Measurements from ENCODE around the gene CCT6A.
"Not testable (repeated sequence)": the region's sequence is repeated elsewhere in the genome, so short reads cannot be mapped to it uniquely, and the experiment has no call there.

CCT6A gene

DNA sequence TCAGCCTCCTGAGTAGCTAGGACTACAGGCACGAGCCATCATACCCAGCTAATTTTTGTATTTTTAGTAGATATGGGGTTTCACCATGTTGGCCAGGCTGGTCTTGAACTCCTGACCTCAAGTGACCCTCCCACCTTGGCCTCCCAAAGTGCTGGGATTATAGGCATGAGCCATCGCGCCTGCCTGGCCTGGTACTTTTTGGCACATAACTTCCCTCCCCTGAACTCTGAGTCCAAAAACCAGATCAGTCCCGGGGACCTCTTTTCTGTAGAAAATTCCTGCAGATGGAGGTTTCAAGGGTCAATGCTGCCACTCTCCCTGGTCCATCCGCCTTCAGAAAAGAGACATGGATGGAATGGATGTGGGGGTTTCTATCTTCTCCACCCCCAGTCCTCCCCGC, 40.8 kb downstream of the CCT6A start:
- H3K27me3 ChIP-seq (ENCODE audit: control insufficient read depth in 5 of 5, insufficient read depth in 4 of 5, low read length in 5 of 5); H3K9me3 ChIP-seq (ENCODE audit: control insufficient read depth in 5 of 5, low read length in 5 of 5): not testable (repeated sequence)
- H3K27ac ChIP-seq (ENCODE audit: low read depth, low read length): peak overlapping the region; percentile 74
- peak overlapping the region in 4 of 5 donors; percentile 2 to 52 (median 44) for H3K4me3 ChIP-seq (ENCODE audit: low read depth in 1 of 5, low read length in 5 of 5)
- peaks cover 5 to 24% (median 23%) of the 10 kb centered on the region in 5 donors for H3K4me1 ChIP-seq (ENCODE audit: control insufficient read depth in 5 of 5, insufficient read depth in 5 of 5, low read length in 5 of 5)
- peaks cover 0 to 11% (median 7%) of the 10 kb centered on the region in 5 donors for H3K36me3 ChIP-seq (ENCODE audit: control insufficient read depth in 5 of 5, insufficient read depth in 5 of 5, low read length in 5 of 5)
- peak overlapping the region in 2 of 5 donors; percentile 54 to 61 for H3K9ac ChIP-seq (ENCODE audit: low read length in 5 of 5)

DNA sequence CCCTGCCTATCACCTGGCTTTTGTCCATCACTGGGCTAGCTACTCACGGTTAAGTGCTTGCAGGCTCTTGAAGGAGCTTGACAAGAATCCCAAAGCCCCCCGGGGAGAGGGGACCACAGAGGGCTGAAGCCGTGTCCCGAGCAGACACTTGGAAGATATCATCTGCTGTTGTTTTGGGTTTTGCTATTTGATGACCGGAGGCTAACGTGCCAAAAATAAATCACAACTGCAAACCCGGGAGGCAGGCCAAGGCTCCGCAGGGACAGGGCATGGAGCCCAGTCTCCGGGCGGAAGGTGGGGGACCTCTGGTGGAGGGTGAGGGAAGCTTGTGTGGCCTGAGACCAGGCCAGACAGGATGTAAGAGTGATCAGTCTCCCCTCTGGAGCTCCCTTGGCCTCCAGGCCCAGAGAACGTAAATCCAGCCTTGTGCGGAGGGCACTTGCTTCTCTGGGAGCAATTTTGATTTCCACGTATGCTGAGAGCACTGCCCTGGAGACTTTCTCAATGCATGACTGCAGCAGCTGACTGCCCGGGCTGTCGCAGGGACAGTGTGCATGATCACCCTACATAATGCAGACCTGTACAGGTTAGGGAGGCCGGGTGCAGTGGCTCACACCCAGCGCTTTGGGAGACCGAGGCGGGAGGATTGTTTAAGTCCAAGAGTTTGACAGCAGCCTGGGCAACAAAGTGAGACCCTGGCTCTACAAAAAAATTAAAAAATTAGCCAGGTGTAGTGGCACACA, 41.4 kb downstream of the CCT6A start, which contains the start of gene PHKG1:
Gene PHKG1, minus strand, starts transcription at position 164 of the 743 bp plus-strand sequence. CDS start 4,011 bp downstream, outside the sequence.
- Histone ChIP-seq H3K9ac (ENCODE audit: low read length in 5 of 5) (peak within 1 kb of the TSS in 2 of 5 donors; percentile 54 to 61), H3K4me1 (ENCODE audit: control insufficient read depth in 5 of 5, insufficient read depth in 5 of 5, low read length in 5 of 5) (peaks cover 5 to 30% (median 28%) of the 10 kb centered on the region in 5 donors), H3K27ac (ENCODE audit: low read depth, low read length) (peak within 1 kb of the TSS; percentile 74), H3K9me3 (ENCODE audit: control insufficient read depth in 5 of 5, low read length in 5 of 5) (no peaks in the 10 kb centered on the region), H3K27me3 (ENCODE audit: control insufficient read depth in 5 of 5, insufficient read depth in 4 of 5, low read length in 5 of 5) (no peaks in the 10 kb centered on the region), H3K4me3 (ENCODE audit: low read depth in 1 of 5, low read length in 5 of 5) (peak within 1 kb of the TSS in 4 of 5 donors; percentile 2 to 52 (median 44)), H3K36me3 (ENCODE audit: control insufficient read depth in 5 of 5, insufficient read depth in 5 of 5, low read length in 5 of 5) (peaks cover 0 to 6% (median 3%) of the 10 kb centered on the region in 5 donors)

DNA sequence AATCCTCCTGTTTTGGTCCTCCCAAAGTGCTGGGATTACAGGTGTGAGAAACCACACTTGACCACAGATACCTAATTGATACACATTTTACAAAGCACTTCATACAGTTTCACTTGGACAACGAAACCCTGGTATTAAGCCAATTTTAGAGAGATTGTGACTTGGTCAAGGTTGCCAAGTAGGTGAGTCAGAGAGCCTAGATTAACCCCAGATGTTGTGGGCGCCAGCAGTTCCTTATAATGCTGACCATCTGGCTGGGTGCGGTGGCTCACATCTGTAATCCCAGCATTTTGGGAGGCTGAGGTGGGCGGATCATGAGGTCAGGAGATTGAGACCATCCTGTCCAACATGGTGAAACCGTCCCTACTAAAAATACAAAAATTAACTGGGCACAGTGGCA, 46.1 kb downstream of the CCT6A start:
- Histone ChIP-seq H3K27ac (ENCODE audit: low read depth, low read length) (no peak overlapping the region), H3K9me3 (ENCODE audit: control insufficient read depth in 5 of 5, low read length in 5 of 5) (no peaks in the 10 kb centered on the region), H3K27me3 (ENCODE audit: control insufficient read depth in 5 of 5, insufficient read depth in 4 of 5, low read length in 5 of 5) (no peaks in the 10 kb centered on the region), H3K4me3 (ENCODE audit: low read depth in 1 of 5, low read length in 5 of 5) (no peak overlapping the region), H3K4me1 (ENCODE audit: control insufficient read depth in 5 of 5, insufficient read depth in 5 of 5, low read length in 5 of 5) (peaks cover 3 to 19% (median 16%) of the 10 kb centered on the region in 5 donors), H3K9ac (ENCODE audit: low read length in 5 of 5) (no peak overlapping the region), H3K36me3 (ENCODE audit: control insufficient read depth in 5 of 5, insufficient read depth in 5 of 5, low read length in 5 of 5) (peaks cover 16 to 36% (median 35%) of the 10 kb centered on the region in 5 donors)

- not testable (repeated sequence) for H3K9me3 ChIP-seq (ENCODE audit: control insufficient read depth in 5 of 5, low read length in 5 of 5); H3K4me3 ChIP-seq (ENCODE audit: low read depth in 1 of 5, low read length in 5 of 5); H3K27me3 ChIP-seq (ENCODE audit: control insufficient read depth in 5 of 5, insufficient read depth in 4 of 5, low read length in 5 of 5); H3K27ac ChIP-seq (ENCODE audit: low read depth, low read length); H3K9ac ChIP-seq (ENCODE audit: low read length in 5 of 5)
- H3K36me3 ChIP-seq (ENCODE audit: control insufficient read depth in 5 of 5, insufficient read depth in 5 of 5, low read length in 5 of 5): peaks cover 16 to 43% (median 39%) of the 10 kb centered on the region in 5 donors
- H3K4me1 ChIP-seq (ENCODE audit: control insufficient read depth in 5 of 5, insufficient read depth in 5 of 5, low read length in 5 of 5): peaks cover 0 to 12% (median 9%) of the 10 kb centered on the region in 5 donors
Observed at GRCh38 chr7:56098187-56099008, 46.8 kb downstream of the CCT6A start.

DNA sequence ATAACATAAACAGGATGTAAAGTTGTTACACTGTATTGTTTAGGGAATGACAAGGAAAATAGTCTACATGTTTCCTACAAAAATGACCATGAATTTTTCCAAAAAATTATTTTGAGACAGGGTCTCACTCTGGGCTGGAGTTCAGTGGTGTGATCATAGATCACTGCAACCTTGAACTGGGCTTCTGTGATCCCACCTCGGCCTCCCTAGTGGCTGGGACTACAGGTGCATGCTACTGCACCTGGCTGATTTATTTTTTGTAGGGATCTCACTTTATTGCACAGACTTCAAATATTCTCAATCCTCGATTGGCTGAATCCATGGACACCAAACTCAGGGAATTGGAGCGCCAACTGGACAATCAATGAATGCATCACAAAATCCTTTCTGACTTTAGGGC, 48.1 kb downstream of the CCT6A start:
- Histone ChIP-seq H3K4me3 (ENCODE audit: low read depth in 1 of 5, low read length in 5 of 5) (no peak overlapping the region), H3K4me1 (ENCODE audit: control insufficient read depth in 5 of 5, insufficient read depth in 5 of 5, low read length in 5 of 5) (peaks cover 0 to 12% (median 11%) of the 10 kb centered on the region in 5 donors), H3K27ac (ENCODE audit: low read depth, low read length) (no peak overlapping the region), H3K27me3 (ENCODE audit: control insufficient read depth in 5 of 5, insufficient read depth in 4 of 5, low read length in 5 of 5) (no peaks in the 10 kb centered on the region), H3K9me3 (ENCODE audit: control insufficient read depth in 5 of 5, low read length in 5 of 5) (no peaks in the 10 kb centered on the region), H3K9ac (ENCODE audit: low read length in 5 of 5) (no peak overlapping the region), H3K36me3 (ENCODE audit: control insufficient read depth in 5 of 5, insufficient read depth in 5 of 5, low read length in 5 of 5) (peaks cover 21 to 52% (median 46%) of the 10 kb centered on the region in 5 donors)

GRCh38 chr7:56104138-56104537, 52.6 kb downstream of the CCT6A start:
- H3K27me3 ChIP-seq (ENCODE audit: control insufficient read depth in 5 of 5, insufficient read depth in 4 of 5, low read length in 5 of 5); H3K4me3 ChIP-seq (ENCODE audit: low read depth in 1 of 5, low read length in 5 of 5); H3K9me3 ChIP-seq (ENCODE audit: control insufficient read depth in 5 of 5, low read length in 5 of 5); H3K9ac ChIP-seq (ENCODE audit: low read length in 5 of 5); H3K27ac ChIP-seq (ENCODE audit: low read depth, low read length): not testable (repeated sequence)
- Histone ChIP-seq H3K4me1 (ENCODE audit: control insufficient read depth in 5 of 5, insufficient read depth in 5 of 5, low read length in 5 of 5) (peaks cover 0 to 16% (median 12%) of the 10 kb centered on the region in 5 donors), H3K36me3 (ENCODE audit: control insufficient read depth in 5 of 5, insufficient read depth in 5 of 5, low read length in 5 of 5) (peaks cover 21 to 52% (median 46%) of the 10 kb centered on the region in 5 donors)

DNA sequence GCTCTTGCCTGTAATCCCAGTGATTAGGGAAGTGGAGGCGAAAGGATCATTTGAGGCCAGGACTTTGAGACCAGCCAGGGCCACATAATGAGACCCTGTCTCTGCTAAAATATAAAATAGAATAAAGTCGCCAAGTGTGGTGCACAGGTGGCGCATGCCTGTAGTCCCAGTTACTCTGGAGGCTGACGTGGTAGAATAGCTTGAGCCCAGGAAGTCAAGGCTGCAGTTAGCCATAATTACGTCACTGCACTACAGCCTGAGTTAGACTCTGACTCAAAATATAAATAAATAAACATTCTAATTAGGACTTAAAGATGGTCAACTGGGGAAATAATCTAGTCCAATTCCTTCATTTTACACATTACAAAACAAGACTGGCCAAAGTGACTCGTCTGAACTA, 53.9 kb downstream of the CCT6A start:
- Histone ChIP-seq H3K27me3 (ENCODE audit: control insufficient read depth in 5 of 5, insufficient read depth in 4 of 5, low read length in 5 of 5) (no peaks in the 10 kb centered on the region), H3K27ac (ENCODE audit: low read depth, low read length) (peak overlapping the region; percentile 90), H3K36me3 (ENCODE audit: control insufficient read depth in 5 of 5, insufficient read depth in 5 of 5, low read length in 5 of 5) (peaks cover 21 to 39% (median 32%) of the 10 kb centered on the region in 5 donors), H3K9me3 (ENCODE audit: control insufficient read depth in 5 of 5, low read length in 5 of 5) (no peaks in the 10 kb centered on the region), H3K4me1 (ENCODE audit: control insufficient read depth in 5 of 5, insufficient read depth in 5 of 5, low read length in 5 of 5) (peaks cover 0 to 16% (median 12%) of the 10 kb centered on the region in 5 donors), H3K9ac (ENCODE audit: low read length in 5 of 5) (peak overlapping the region; percentile 89 to 94 (median 92)), H3K4me3 (ENCODE audit: low read depth in 1 of 5, low read length in 5 of 5) (peak overlapping the region; percentile 85 to 99 (median 92))

DNA sequence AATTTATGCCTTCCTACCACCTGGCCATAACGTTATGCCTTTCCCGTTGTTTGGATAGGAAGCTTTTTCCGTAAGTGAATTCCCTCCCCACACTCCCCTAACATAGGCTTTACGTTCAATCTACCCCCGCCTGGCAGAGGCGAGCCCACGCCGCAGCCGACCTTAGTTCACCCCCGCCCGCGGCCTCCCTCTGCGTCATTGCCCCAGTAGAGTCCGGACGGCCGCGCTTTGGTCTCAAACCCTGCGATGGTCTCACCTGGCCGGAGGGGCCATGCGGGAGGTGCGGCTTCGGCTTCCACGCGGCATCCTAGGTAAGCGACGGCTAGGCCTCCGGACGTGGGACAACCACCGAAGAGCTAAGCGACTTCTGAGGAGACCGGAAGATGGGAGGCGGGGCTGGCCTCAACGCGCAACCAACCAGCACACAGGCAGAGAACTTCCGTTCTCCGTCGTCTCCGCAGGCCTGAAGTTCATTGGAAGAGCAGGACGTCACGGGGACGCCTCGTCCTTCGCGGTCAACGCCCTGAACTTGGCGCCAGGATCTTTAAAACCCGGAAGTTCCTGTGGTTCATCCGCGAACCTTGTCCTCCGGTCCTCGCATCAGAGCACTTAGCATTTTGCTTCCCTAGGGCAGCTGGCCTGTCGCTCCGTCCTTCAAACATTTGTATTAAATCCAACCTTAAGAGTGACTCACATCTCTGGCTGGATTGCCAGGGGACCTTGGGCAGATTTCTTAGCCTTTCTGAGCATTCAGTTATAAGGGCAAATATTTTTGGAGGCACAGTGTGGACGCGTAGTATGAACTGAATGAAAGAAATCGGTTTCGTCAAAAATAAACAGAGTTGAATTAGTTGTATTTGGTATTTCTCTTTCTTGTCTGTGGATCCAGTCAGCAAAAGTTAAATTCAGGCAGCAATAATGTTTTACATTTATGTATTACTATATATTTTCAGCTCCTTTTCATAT, 54.8 kb downstream of the CCT6A start, which contains the start of gene CHCHD2:
Gene CHCHD2, minus strand, starts transcription at position 369 of the 966 bp plus-strand sequence. Its CDS starts 63 bp downstream, at position 306.
- Histone ChIP-seq H3K9ac (ENCODE audit: low read length in 5 of 5) (peak within 1 kb of the TSS; percentile 89 to 94 (median 92)), H3K4me1 (ENCODE audit: control insufficient read depth in 5 of 5, insufficient read depth in 5 of 5, low read length in 5 of 5) (peaks cover 0 to 16% (median 12%) of the 10 kb centered on the region in 5 donors), H3K4me3 (ENCODE audit: low read depth in 1 of 5, low read length in 5 of 5) (peak within 1 kb of the TSS; percentile 85 to 99 (median 92)), H3K27me3 (ENCODE audit: control insufficient read depth in 5 of 5, insufficient read depth in 4 of 5, low read length in 5 of 5) (no peaks in the 10 kb centered on the region), H3K9me3 (ENCODE audit: control insufficient read depth in 5 of 5, low read length in 5 of 5) (no peaks in the 10 kb centered on the region), H3K36me3 (ENCODE audit: control insufficient read depth in 5 of 5, insufficient read depth in 5 of 5, low read length in 5 of 5) (peaks cover 13 to 30% (median 23%) of the 10 kb centered on the region in 5 donors), H3K27ac (ENCODE audit: low read depth, low read length) (peak within 1 kb of the TSS; percentile 90)

GRCh38 chr7:56107954-56108258, 56.3 kb downstream of the CCT6A start:
- Histone ChIP-seq H3K9ac (ENCODE audit: low read length in 5 of 5) (no peak overlapping the region), H3K9me3 (ENCODE audit: control insufficient read depth in 5 of 5, low read length in 5 of 5) (no peaks in the 10 kb centered on the region)

More at GRCh38 chr7:56107954-56108258, 56.3 kb downstream of the CCT6A start:
- H3K27ac ChIP-seq (ENCODE audit: low read depth, low read length): no peak overlapping the region
- H3K4me1 ChIP-seq (ENCODE audit: control insufficient read depth in 5 of 5, insufficient read depth in 5 of 5, low read length in 5 of 5): peaks cover 0 to 16% (median 12%) of the 10 kb centered on the region in 5 donors
- peaks cover 6 to 15% (median 10%) of the 10 kb centered on the region in 5 donors for H3K36me3 ChIP-seq (ENCODE audit: control insufficient read depth in 5 of 5, insufficient read depth in 5 of 5, low read length in 5 of 5)
- H3K27me3 ChIP-seq (ENCODE audit: control insufficient read depth in 5 of 5, insufficient read depth in 4 of 5, low read length in 5 of 5): no peaks in the 10 kb centered on the region
- peak overlapping the region in 1 of 5 donors; percentile 22 for H3K4me3 ChIP-seq (ENCODE audit: low read depth in 1 of 5, low read length in 5 of 5)

Measured in subcutaneous abdominal adipose tissue (tissue), 5 donors.